ENCODE results near the gene FIBP.

DNA sequence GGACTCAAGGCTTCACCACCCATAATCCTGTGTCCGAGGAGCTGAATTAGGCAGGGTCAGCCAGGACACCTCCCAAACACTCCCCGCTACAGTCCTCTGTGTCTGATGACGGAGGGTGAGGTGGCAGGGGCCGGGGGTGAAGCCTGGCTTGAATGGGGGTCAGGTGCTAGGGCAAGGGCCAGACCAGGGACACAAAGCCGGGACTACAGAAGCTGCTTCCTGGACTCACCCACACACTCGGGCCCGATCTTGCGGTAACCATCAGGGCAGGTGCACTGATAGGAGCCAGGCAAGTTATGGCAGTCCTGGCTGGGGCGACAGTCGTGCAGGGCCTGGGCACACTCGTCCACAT lies 18.0 kb downstream of the FIBP start:
- TF ChIP-seq, protein P1, sequence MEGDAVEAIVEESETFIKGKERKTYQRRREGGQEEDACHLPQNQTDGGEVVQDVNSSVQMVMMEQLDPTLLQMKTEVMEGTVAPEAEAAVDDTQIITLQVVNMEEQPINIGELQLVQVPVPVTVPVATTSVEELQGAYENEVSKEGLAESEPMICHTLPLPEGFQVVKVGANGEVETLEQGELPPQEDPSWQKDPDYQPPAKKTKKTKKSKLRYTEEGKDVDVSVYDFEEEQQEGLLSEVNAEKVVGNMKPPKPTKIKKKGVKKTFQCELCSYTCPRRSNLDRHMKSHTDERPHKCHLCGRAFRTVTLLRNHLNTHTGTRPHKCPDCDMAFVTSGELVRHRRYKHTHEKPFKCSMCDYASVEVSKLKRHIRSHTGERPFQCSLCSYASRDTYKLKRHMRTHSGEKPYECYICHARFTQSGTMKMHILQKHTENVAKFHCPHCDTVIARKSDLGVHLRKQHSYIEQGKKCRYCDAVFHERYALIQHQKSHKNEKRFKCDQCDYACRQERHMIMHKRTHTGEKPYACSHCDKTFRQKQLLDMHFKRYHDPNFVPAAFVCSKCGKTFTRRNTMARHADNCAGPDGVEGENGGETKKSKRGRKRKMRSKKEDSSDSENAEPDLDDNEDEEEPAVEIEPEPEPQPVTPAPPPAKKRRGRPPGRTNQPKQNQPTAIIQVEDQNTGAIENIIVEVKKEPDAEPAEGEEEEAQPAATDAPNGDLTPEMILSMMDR (IDR thresholded peaks at IDR 0.05), result no peak
- TF ChIP-seq POLR2A (IDR thresholded peaks at IDR 0.05), result no peak
